ENCODE measurements around the gene MIA.

DNA sequence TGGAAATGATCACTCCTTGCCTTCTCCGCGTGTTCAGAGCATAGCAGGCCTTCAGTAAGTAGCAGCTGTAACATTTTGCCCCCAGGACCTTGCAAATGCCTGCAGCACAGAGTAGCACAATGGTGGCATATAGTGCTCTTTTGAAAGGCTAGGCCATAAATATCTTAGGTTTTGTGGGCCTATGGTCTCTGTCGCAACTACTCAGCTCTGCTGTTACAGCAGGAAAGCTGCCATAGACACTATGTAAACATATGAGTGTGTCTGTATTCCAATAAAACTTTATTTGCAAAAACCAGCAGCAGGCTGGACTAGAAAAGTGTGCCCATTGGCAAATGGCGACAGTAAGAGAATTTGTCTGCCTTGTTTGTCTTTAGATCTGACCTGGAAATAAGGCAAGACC lies 49.0 kb upstream of the MIA start:
- TF ChIP-seq, protein P1, sequence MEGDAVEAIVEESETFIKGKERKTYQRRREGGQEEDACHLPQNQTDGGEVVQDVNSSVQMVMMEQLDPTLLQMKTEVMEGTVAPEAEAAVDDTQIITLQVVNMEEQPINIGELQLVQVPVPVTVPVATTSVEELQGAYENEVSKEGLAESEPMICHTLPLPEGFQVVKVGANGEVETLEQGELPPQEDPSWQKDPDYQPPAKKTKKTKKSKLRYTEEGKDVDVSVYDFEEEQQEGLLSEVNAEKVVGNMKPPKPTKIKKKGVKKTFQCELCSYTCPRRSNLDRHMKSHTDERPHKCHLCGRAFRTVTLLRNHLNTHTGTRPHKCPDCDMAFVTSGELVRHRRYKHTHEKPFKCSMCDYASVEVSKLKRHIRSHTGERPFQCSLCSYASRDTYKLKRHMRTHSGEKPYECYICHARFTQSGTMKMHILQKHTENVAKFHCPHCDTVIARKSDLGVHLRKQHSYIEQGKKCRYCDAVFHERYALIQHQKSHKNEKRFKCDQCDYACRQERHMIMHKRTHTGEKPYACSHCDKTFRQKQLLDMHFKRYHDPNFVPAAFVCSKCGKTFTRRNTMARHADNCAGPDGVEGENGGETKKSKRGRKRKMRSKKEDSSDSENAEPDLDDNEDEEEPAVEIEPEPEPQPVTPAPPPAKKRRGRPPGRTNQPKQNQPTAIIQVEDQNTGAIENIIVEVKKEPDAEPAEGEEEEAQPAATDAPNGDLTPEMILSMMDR (IDR thresholded peaks at IDR 0.05), result no peak
- no peak for TF ChIP-seq POLR2A (IDR thresholded peaks at IDR 0.05)

Data from adrenal gland (tissue), 5 donors.